NCI-H2029 treated with DMSO at 0.1 percent for 48 hours (cell line): ENCODE results near the gene FOXP3.

Experiments
- DNase-seq: peaks from one replicate; lab custom pipeline; 2025; lab: John Stamatoyannopoulos, UW

The FOXP3 gene

GRCh38 chrX:49214416-49214815, 50.1 kb downstream of the FOXP3 start:
- DNase-seq: no peak

DNA sequence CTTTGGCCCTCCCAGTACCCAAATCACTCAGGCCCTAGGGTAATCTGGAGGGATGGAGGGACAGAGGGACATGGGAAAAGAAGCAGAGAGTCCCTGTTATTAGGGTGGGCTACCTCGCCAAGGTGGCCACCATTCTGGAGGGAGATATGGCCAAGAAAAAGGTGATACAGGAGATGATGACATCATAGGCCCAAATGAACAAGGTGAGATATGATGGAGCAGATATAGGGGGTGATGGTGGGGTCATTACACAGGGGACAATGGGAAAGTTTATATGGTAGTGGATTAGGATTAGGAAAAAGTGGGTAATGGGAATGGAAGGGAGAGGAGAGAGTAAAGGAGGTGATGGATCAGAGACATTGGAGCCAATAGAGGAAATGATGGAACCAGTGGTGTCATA, 51.6 kb downstream of the FOXP3 start:
- DNase-seq: no peak

- DNase-seq: no peak
These were observed 52.3 kb downstream of the FOXP3 start for GRCh38 chrX:49212209-49212608.

DNA sequence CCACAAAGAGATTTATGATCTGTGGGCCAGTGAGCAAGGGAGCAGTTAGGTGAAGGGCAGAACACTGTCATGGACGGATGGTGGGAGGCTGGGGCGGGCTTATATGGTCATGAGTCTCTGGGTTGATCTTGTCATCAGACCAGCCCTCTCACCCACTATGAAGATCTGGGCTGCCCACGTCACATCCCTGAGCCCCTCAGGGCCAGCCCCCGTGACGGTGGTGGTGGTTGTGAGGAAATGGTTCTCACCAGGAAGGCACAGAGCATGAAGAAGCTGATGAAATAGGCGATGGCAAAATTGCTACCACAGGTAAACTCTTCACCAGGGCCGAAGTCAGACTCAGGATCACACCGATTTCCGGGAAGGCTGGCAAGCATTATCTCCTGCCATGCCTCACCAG, 53.4 kb downstream of the FOXP3 start:
- DNase-seq: no peak

GRCh38 chrX:49210406-49210805, 54.1 kb downstream of the FOXP3 start:
- no peak for DNase-seq

DNA sequence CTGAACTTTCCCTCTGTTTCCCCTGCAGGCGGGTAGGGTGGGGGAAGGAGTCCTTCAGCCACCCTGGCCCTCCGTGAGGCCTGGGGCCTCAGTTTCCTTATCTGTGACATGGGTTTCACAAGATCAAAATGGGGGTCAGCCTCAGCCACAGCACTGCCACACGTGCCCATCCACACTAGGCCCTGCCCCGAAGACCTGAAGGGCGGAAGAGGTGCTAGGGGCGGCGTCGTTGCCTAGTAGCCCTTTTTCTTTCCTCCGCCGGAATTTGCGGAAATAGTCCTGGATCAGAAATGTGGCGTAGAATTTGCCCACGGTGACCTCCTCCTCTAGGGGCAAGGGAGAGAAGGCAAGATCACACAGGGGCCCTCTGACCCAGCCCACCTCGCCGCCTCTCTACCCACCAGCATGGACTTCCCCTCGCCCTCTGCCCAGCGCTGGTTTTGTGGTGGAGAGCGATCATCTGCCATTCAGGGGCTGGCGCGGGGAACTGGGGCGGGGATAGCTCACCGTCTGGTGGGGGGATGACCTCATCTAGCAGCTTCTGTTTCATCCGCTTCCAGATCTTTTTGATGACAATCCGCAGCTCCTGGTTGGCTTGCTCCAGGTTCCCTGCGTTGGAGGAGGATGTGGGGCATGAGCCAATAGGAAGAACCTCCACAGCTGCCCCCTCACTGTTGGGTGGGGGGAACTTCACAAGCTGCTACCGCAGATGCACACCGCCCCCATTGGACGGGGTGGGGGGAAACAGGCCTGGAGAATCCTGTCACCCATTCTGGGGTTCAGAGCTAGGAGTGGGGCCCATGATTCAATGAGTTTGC, 54.9 kb downstream of the FOXP3 start:
- DNase-seq: no peak

GRCh38 chrX:49208399-49208798, 56.1 kb downstream of the FOXP3 start:
- no peak for DNase-seq

DNA sequence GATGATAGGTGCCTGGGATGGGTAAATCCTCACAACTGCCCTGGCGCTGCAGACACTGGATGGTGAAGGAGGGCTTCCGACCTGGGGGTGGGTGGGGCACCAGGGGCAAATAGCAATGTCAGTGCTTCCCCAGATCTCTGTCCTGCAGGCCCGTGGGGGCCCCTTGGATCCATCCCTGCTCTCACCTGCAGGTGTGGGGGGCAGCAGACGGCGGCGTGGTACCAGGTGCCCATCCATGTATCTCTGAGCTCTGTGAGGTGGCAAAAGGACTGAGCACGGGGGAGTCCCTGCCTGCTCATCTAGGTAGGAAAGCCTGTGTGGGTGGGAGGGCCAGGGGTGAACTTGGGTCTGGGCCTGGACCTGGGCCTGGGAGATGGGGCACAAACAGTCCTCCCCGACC, 58.0 kb downstream of the FOXP3 start:
- DNase-seq: no peak

DNA sequence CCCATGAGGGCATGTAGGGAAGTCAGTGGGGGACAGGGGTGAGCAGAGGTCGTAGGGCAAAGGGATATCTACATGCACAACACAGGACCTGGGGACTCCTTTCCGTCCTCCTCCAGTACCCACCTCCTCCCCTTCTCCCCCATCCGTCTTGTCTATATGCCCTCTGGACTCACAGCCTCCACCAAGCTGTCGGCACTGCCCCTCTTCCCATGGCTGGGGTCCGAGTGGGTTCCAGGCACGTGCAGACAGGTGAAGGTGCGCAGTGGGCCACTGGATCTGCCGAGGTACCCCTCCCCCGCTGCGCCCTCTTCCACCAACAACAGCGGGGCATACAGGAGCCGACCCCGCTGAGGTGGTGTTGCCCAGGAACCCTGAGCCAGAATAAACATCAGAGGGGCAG, 59.1 kb downstream of the FOXP3 start:
- DNase-seq: no peak

GRCh38 chrX:49204709-49205108, 59.8 kb downstream of the FOXP3 start:
- no peak for DNase-seq

GRCh38 chrX:49204017-49204416, 60.5 kb downstream of the FOXP3 start:
- no peak for DNase-seq

- DNase-seq: no peak
These were observed 61.0 kb downstream of the FOXP3 start for GRCh38 chrX:49203536-49203935.

DNA sequence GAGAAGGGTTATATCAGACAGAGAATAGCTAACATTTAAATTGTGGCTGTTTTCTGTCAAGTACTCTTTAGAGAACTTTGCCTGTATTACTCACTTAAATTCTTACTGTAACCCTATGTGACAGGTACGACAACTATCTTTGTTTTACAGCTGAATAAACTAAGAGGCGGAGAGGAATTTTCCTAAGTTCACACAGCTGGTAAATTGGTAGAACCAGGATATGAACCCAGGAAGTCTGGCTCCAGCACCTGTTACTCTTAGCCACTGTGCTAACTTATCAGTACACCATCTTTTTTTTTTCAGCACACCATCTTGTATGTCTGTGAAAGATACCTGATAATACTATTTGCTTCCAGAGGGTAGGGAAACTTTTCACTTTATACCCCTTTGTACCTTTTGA, 62.5 kb downstream of the FOXP3 start:
- no peak for DNase-seq
